Measurements from ENCODE around the gene ZFAND2A. TPM values are rescaled to one million over a fixed set of nuclear protein-coding genes. Genes with fewer than 3 reads are reported as not detected.

The ZFAND2A gene
- total RNA-seq, 1 donor from 2014 or later, result 13.3 TPM

DNA sequence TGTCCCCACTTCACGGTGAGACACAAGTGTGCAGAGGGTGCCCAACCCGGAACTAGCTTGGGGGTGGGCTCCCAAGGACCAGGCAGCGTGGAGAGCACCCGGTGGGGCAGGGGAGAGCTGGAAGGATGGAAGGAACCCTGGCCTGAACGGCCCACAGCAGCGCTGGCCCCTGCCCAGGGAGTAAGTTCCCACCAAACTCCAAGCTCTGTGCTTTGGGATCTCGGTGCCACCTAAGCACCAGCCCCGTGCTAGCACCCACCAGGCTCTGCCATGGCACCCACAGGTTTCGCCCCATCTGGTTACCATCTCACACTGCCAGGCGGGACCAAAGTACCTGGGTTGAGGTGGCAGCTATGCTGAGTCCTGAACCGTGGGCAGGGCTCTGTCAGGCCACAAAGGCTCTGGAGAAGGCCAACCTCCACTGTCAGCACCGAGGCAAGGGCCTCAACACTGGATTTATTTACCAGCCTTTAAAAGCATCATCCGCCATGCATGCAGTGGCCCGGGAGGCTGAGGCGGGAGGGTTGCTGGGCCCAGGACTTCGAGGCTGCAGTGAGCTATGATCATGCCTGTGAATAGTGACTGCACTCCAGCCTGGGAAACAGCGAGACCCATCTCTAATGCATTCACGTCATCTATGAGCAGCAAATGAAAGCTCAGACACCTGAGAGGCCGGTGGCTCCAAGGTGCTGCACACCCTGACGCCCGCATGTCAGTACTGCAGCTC lies 56.0 kb downstream of the ZFAND2A start:
- Histone ChIP-seq H3K27ac (no peak overlapping the region), H3K36me3 (no peaks in the 10 kb centered on the region), H3F3A (ENCODE audit: low read depth) (peaks cover 3% of the 10 kb centered on the region), H4K20me1 (ENCODE audit: low read depth) (peaks cover 36% of the 10 kb centered on the region), H3K4me3 (no peak overlapping the region), H3K4me1 (peaks cover 4% of the 10 kb centered on the region), H3K27me3 (no peaks in the 10 kb centered on the region), H3K9me3 (ENCODE audit: low read depth) (no peaks in the 10 kb centered on the region), H3K9ac (no peak overlapping the region), H3K79me2 (ENCODE audit: low read depth) (peaks cover 42% of the 10 kb centered on the region), H2AFZ (replicated peaks) (no peak overlapping the region), H3K4me2 (no peak overlapping the region)
- no peak for DNase-seq (ENCODE audit: low spot score)
- Mint-ChIP-seq H3K4me3 (no peak overlapping the region), H3K27me3 (ENCODE audit: insufficient read depth, low read depth) (peaks cover 5% of the 10 kb centered on the region), H3K9me3 (no peaks in the 10 kb centered on the region), H3K27ac (peak overlapping the region; percentile 89), H3K4me1 (peaks cover 49% of the 10 kb centered on the region), H3K36me3 (peaks cover 1% of the 10 kb centered on the region)
- TF ChIP-seq, protein P1, sequence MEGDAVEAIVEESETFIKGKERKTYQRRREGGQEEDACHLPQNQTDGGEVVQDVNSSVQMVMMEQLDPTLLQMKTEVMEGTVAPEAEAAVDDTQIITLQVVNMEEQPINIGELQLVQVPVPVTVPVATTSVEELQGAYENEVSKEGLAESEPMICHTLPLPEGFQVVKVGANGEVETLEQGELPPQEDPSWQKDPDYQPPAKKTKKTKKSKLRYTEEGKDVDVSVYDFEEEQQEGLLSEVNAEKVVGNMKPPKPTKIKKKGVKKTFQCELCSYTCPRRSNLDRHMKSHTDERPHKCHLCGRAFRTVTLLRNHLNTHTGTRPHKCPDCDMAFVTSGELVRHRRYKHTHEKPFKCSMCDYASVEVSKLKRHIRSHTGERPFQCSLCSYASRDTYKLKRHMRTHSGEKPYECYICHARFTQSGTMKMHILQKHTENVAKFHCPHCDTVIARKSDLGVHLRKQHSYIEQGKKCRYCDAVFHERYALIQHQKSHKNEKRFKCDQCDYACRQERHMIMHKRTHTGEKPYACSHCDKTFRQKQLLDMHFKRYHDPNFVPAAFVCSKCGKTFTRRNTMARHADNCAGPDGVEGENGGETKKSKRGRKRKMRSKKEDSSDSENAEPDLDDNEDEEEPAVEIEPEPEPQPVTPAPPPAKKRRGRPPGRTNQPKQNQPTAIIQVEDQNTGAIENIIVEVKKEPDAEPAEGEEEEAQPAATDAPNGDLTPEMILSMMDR (IDR thresholded peaks at IDR 0.05), result no peak
- no peak for TF ChIP-seq EZH2 (IDR thresholded peaks at IDR 0.05)
- TF ChIP-seq EZH2phosphoT487 (IDR thresholded peaks at IDR 0.05), result no peak

DNA sequence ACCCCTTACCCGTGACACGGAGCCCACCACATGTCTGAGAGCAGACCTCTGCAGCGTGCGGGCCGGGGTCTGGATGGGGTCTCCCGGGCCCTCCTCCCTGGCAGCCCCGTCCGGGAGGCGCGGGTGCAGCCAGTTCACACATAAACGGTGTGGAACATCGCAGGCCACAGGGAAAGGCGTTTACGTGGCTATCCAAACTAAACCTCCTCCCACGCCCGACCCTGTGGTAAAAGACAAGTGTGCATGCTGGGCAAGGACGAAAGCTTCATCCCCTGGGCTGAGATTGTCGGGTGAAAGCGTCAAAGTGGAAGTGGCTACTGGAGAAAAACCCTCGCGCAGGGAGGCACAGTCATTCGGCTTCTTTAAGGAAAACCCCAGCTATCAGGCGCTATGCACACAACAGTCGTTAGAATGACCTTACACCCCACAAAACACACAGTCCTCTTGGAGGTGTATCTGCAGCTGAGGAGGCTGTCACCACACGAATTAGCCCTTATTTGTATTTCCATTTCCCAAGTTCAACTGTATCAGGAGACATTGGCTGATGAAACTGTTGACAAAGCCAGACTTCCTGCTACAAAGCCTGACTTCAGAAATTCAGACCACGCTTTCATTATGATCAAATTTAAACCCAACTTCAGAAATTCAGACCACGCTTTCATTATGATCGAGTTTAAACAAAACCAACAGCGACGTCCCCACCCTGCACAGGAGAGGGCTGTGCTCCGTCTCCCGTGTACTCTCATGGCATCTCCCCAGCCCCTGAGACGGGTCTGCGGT lies 56.8 kb downstream of the ZFAND2A start:
- Histone ChIP-seq H3K27ac (no peak overlapping the region), H3K4me2 (no peak overlapping the region)
- no peaks in the 10 kb centered on the region for H3K9me3 Mint-ChIP-seq

More for the DNA sequence above, 56.8 kb downstream of the ZFAND2A start:
- Mint-ChIP-seq H3K27me3 (ENCODE audit: insufficient read depth, low read depth) (peaks cover 6% of the 10 kb centered on the region), H3K4me3 (no peak overlapping the region), H3K27ac (no peak overlapping the region), H3K36me3 (peaks cover 3% of the 10 kb centered on the region), H3K4me1 (peaks cover 50% of the 10 kb centered on the region)
- peaks cover 48% of the 10 kb centered on the region for H3K79me2 ChIP-seq (ENCODE audit: low read depth)
- no peaks in the 10 kb centered on the region for H3K9me3 ChIP-seq (ENCODE audit: low read depth)
- H3K27me3 ChIP-seq, result no peaks in the 10 kb centered on the region
- H2AFZ ChIP-seq (replicated peaks), result no peak overlapping the region
- peaks cover 36% of the 10 kb centered on the region for H4K20me1 ChIP-seq (ENCODE audit: low read depth)
- H3F3A ChIP-seq (ENCODE audit: low read depth), result peaks cover 3% of the 10 kb centered on the region
- no peak overlapping the region for H3K9ac ChIP-seq
- no peak overlapping the region for H3K4me3 ChIP-seq
- no peaks in the 10 kb centered on the region for H3K36me3 ChIP-seq
- TF ChIP-seq, protein P1 (IDR thresholded peaks at IDR 0.05), result no peak
- TF ChIP-seq EZH2phosphoT487 (IDR thresholded peaks at IDR 0.05), result no peak
- TF ChIP-seq EZH2 (IDR thresholded peaks at IDR 0.05), result no peak
- DNase-seq (ENCODE audit: low spot score), result no peak
- peaks cover 4% of the 10 kb centered on the region for H3K4me1 ChIP-seq

Other genes with a start within 250 kb of the ZFAND2A start
- gene ADAP1, start 205.5 kb downstream of the ZFAND2A start, total RNA-seq (ENCODE audit: low replicate concordance), result 0.30 and 2.0 TPM in 2 replicates
- gene COX19, start 184.6 kb downstream of the ZFAND2A start, total RNA-seq (ENCODE audit: low replicate concordance), result 15.1 and 17.9 TPM in 2 replicates
- 0.06 TPM in 1 of 2 replicates, not detected in the other for gene CYP2W1, start 177.0 kb downstream of the ZFAND2A start, total RNA-seq (ENCODE audit: low replicate concordance)
- gene GPR146, start 115.7 kb downstream of the ZFAND2A start, total RNA-seq (ENCODE audit: low replicate concordance), result 0.79 and 3.5 TPM in 2 replicates
- gene GPER1, start 72.1 kb downstream of the ZFAND2A start, total RNA-seq (ENCODE audit: low replicate concordance), result 1.2 and 1.3 TPM in 2 replicates
- not detected in 2 replicates for gene UNCX, start 72.7 kb upstream of the ZFAND2A start, total RNA-seq (ENCODE audit: low replicate concordance)

Data from neural progenitor cell (in vitro differentiated cells).